ENCODE data around the gene GLTP.

The GLTP gene

GRCh38 chr12:109818253-109818652 is 62.1 kb downstream of the GLTP start:
- no peak for DNase-seq

GRCh38 chr12:109817627-109818231 is 62.6 kb downstream of the GLTP start:
- DNase-seq, result no peak

GRCh38 chr12:109816870-109817269 is 63.5 kb downstream of the GLTP start:
- DNase-seq, result no peak

- no peak for DNase-seq
Measured at GRCh38 chr12:109815757-109816617, 64.4 kb downstream of the GLTP start.

GRCh38 chr12:109815225-109815624 is 65.1 kb downstream of the GLTP start:
- DNase-seq, result no peak

- DNase-seq, result no peak
Measured at GRCh38 chr12:109814600-109815150, 65.7 kb downstream of the GLTP start.

GRCh38 chr12:109813810-109814416 is 66.4 kb downstream of the GLTP start:
- no peak for DNase-seq

GRCh38 chr12:109811624-109811995 is 68.7 kb downstream of the GLTP start:
- DNase-seq, result no peak

- DNase-seq, result no peak
Measured at GRCh38 chr12:109810954-109811623, 69.3 kb downstream of the GLTP start.

GRCh38 chr12:109808876-109809646 is 71.3 kb downstream of the GLTP start:
- DNase-seq, result no peak

- DNase-seq, result no peak
Measured at GRCh38 chr12:109807954-109808643, 72.2 kb downstream of the GLTP start.

- DNase-seq, result peak; percentile 42
Measured at GRCh38 chr12:109804820-109805761, 75.2 kb downstream of the GLTP start.

GRCh38 chr12:109803678-109804077 is 76.7 kb downstream of the GLTP start:
- no peak for DNase-seq

GRCh38 chr12:109802828-109803227 is 77.5 kb downstream of the GLTP start:
- no peak for DNase-seq

All from stimulated activated naive CD4-positive, alpha-beta T cell treated with Interleukin-2 at 50 U/mL for 16 hours (primary cell).